ENCODE measurements around the gene ERG28.

- TF ChIP-seq CTCF (IDR thresholded peaks at IDR 0.05 in 4 of 5, conservative IDR thresholded peaks at IDR 0.05 in 1 of 5) (no peak), POLR2A (IDR thresholded peaks at IDR 0.05) (no peak)
These were observed 34.3 kb downstream of the ERG28 start for GRCh38 chr14:75626396-75626795.

Data from gastrocnemius medialis (tissue), 4 donors.